Lung (tissue), 12 donors: ENCODE data around the gene KIF26A. TPM values are rescaled to one million over a fixed set of nuclear protein-coding genes. Genes with fewer than 3 reads are reported as not detected.

Experiments used
- ATAC-seq: fragments of 200-7000 bp; cut with Tn5 transposase; one replicate; pipeline ENCODE4 v1.9.1; 2020; ENCODE audit warnings: moderate number of reproducible peaks; ENCODE audit not compliant: insufficient read depth, low FRiP score
- DNase-seq, 3 donors: peaks; one replicate each; pipeline ENCODE4 v3.0.0-alpha.2; 2013 to 2017
- H3K27ac ChIP-seq, 2 donors: one replicate each; pipeline ENCODE4 v1.5.1; 2013; ENCODE audit warnings: mild to moderate bottlenecking in 2 of 2, moderate library complexity in 2 of 2, control low read depth in 1 of 2, inconsistent platforms in 1 of 2, low read depth in 1 of 2, low read length in 1 of 2
- H3K27me3 ChIP-seq, 3 donors: one replicate each; pipeline ENCODE4 v1.5.1; 2013; ENCODE audit warnings: low read length in 2 of 3; ENCODE audit not compliant: control insufficient read depth in 3 of 3, insufficient read depth in 3 of 3
- H3K36me3 ChIP-seq, 4 donors: one replicate each; pipeline ENCODE4 v1.5.1; 2013; ENCODE audit warnings: low read length in 4 of 4, mild to moderate bottlenecking in 1 of 4, moderate library complexity in 1 of 4; ENCODE audit not compliant: control insufficient read depth in 4 of 4, insufficient read depth in 4 of 4
- H3K4me1 ChIP-seq, 5 donors: one replicate each; pipeline ENCODE4 v1.5.1; 2013; ENCODE audit warnings: low read length in 5 of 5, mild to moderate bottlenecking in 2 of 5, moderate library complexity in 1 of 5; ENCODE audit not compliant: control insufficient read depth in 5 of 5, insufficient read depth in 5 of 5
- H3K4me3 ChIP-seq: one replicate; pipeline ENCODE4 v1.5.1; 2013; ENCODE audit warnings: mild to moderate bottlenecking, control low read depth, moderate library complexity
- H3K9ac ChIP-seq, 2 donors: one replicate each; pipeline ENCODE4 v1.5.1; 2013; ENCODE audit warnings: low read length in 2 of 2, control low read depth in 1 of 2; ENCODE audit not compliant: insufficient read depth in 1 of 2
- H3K9me3 ChIP-seq, 4 donors: one replicate each; pipeline ENCODE4 v1.5.1; 2013; ENCODE audit warnings: low read length in 3 of 4, mild to moderate bottlenecking in 1 of 4, moderate library complexity in 1 of 4; ENCODE audit not compliant: control insufficient read depth in 4 of 4, insufficient read depth in 3 of 4
- WGBS, 2 donors: extraction: QIAGEN DNeasy Blood & Tissue Kit; methylation state at CpG; one replicate each; pipeline ENCODE4 v1.1.7; 2013; 5-methylcytosine and 5-hydroxymethylcytosine counted together
- polyA plus RNA-seq, 2 donors: library from polyadenylated mRNA; stranded (reverse); fragments of 200-250 nt; gene quantifications; one replicate each; pipeline ENCODE4 v1.2.1, GENCODE V29; 2013
- total RNA-seq, 2 donors: library from RNA; depleted of rRNA in 1 of 2; stranded (reverse); fragments of >200 nt in 1 of 2; gene quantifications; one replicate each; pipeline ENCODE4 v1.2.1, GENCODE V29; 2014 to 2021
- TF ChIP-seq, protein P1 (sequence below): IDR thresholded peaks from 2 replicates; pipeline ENCODE4 v1.5.1; 2012; ENCODE audit warnings: mild to moderate bottlenecking; ENCODE audit errors: control extremely low read depth, extremely low read depth
- donor health status: control.
- donor health status: control.
- donor health status: Bipolar disorder and iron deficiency.
- donor health status: healthy.
- donor health status: DM: yes; HTN: yes; CAD: no.

KIF26A gene
- total and polyA plus RNA-seq, 4 donors, result 2.4 to 11.4 (median 4.5) TPM

DNA sequence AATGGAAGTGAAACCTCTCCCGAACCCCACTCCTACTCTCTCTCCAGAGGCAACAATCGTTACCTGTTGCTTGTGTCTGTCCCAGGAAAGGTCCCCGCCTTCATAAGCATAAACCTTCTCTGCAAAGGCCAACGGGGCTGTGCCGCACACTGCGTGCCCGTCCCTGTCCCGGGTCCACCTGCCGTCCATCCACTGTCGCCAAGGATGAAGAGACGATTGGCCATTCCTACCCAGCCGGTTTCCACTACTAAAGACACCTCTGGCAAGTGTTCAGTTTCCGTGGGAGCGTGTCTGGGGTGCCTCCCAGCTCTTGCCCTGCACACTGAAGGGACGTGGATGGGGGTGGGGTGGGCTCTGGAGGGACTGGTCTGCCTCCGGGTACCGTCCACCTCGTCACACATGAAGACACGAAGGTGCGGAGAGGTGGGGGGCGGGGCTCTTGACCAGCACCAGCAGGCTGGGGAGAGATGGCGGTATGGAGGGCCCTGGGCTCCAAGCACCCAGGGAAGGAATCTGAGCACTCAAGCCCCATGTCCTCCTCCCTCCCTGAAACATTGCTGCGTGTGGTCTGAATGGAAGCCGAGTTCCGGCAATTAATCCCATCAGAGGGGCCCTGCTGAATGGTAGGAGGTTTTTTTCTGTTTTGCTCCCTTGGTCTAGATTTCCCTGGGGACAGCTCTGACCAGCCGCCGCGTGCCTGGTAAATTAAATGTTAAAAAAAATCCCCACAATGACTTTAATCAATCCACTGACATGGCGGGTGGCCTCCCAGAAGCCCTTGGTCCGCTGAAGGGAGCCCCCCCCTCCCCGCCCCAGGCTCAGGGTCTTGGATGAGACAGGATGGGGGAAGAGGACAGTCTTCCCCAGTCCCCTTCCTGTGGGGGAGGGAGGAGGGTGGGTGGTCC is 4.1 kb upstream of the KIF26A start:
- DNase-seq, result peak in 1 of 3 donors; percentile 13
- peaks cover 0 to 39% (median 3%) of the 10 kb centered on the region in 5 donors for H3K4me1 ChIP-seq
- no peak overlapping the region for H3K27ac ChIP-seq
- H3K36me3 ChIP-seq, result no peaks in the 10 kb centered on the region
- no peak overlapping the region for H3K4me3 ChIP-seq
- ATAC-seq, result no peak
- WGBS, 2 donors, result 53 to 64% methylated on average over 30 to 31 of the region's 31 CpGs
- H3K9me3 ChIP-seq, result peaks cover 0 to 5% (median under 1%) of the 10 kb centered on the region in 4 donors
- peaks cover 14 to 27% (median 25%) of the 10 kb centered on the region in 3 donors for H3K27me3 ChIP-seq
- TF ChIP-seq, protein P1, sequence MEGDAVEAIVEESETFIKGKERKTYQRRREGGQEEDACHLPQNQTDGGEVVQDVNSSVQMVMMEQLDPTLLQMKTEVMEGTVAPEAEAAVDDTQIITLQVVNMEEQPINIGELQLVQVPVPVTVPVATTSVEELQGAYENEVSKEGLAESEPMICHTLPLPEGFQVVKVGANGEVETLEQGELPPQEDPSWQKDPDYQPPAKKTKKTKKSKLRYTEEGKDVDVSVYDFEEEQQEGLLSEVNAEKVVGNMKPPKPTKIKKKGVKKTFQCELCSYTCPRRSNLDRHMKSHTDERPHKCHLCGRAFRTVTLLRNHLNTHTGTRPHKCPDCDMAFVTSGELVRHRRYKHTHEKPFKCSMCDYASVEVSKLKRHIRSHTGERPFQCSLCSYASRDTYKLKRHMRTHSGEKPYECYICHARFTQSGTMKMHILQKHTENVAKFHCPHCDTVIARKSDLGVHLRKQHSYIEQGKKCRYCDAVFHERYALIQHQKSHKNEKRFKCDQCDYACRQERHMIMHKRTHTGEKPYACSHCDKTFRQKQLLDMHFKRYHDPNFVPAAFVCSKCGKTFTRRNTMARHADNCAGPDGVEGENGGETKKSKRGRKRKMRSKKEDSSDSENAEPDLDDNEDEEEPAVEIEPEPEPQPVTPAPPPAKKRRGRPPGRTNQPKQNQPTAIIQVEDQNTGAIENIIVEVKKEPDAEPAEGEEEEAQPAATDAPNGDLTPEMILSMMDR, result no peak
- no peak overlapping the region for H3K9ac ChIP-seq

DNA sequence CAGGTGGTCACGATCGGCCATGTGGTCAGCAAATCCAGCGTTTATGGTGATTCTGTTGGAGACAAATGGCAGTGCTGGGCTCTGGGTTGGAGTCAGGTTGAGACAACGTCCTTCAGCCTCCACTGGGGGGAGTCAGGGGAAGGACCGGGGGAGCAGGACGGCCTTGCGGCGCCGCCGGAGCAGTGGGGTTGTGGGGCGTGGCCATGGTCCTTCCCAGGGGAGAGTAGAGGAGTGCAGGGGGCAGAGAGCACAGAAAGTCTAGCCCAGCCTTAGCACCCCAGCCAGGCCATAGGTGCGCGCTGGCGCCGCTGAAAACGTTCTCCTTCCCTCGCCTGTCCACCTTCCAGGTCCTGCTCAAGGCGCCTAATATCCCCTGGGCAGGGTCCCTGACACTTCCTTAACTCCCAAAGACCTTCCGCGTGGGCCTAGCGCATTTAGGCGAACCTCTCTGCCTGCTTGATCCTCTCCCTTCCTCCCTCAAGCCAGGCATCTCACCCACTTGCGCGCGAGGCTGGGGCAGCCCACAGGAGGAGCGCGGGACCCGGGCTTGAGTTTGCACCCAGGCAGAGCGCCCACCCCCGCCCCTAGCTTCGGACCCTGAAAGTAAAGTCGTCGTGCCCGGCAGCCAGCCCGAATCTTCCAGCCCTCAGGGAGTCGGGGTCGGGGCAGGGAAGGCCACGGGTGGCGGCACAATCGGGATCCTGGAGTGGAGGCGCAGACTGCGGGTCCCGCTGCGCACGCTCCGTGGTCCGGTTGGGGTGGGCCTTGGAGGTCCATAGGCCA is 3.1 kb upstream of the KIF26A start:
- no peak for ATAC-seq
- TF ChIP-seq, protein P1, result no peak
- Histone ChIP-seq H3K27ac (no peak overlapping the region), H3K9ac (no peak overlapping the region), H3K4me3 (no peak overlapping the region), H3K4me1 (peaks cover 0 to 48% (median 6%) of the 10 kb centered on the region in 5 donors), H3K36me3 (no peaks in the 10 kb centered on the region), H3K9me3 (peaks cover 0 to 2% (median 0%) of the 10 kb centered on the region in 4 donors), H3K27me3 (peaks cover 18 to 31% (median 25%) of the 10 kb centered on the region in 3 donors)
- 3 to 5% methylated on average over 42 to 47 of the region's 47 CpGs for WGBS, 2 donors
- DNase-seq, result peak in 2 of 3 donors; percentile 53 to 57

DNA sequence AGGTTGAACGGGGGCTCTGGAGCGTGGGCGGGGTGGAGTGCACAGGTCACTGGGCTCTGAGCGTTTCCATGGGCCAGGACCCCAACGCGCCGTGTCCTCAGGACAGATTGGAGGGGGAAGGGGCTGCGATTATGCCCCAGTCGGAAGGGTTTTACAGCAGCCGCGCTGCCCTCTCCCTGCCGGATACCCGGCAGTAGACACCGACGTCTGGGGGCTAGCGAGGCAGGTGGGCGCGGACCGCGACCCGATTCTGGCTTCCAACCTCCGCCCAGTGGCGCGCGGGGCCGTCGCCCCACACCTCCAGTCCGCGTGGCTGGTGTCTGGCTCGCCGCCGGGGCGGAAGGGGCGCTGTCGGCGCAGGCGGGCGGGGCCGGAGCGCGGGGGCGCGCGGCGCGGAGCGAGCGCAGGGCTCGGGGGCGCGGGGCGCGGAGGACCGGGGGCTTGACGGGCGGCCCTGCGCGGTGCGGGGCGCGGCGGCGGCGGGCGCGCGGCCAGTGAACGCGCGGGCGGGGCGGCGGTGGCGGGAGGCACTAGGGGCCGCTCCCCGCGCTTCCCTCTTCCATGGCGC is 2.4 kb upstream of the KIF26A start:
- Histone ChIP-seq H3K9ac (no peak overlapping the region), H3K27ac (no peak overlapping the region), H3K9me3 (no peaks in the 10 kb centered on the region), H3K36me3 (no peaks in the 10 kb centered on the region), H3K4me3 (no peak overlapping the region), H3K4me1 (peaks cover 0 to 55% (median 6%) of the 10 kb centered on the region in 5 donors), H3K27me3 (peaks cover 18 to 31% (median 25%) of the 10 kb centered on the region in 3 donors)
- TF ChIP-seq, protein P1, result no peak
- DNase-seq (peak in 1 of 3 donors; percentile 22), ATAC-seq (no peak)
- WGBS, 2 donors, result 1 to 2% methylated on average over 46 to 78 of the region's 78 CpGs
